CD4-positive, alpha-beta T cell treated with Interferon alpha-2 for 1 hour (primary cell): Measurements from ENCODE around the gene HS3ST3B1.

Source experiments
- DNase-seq, 2 donors: peaks; one replicate each; pipeline ENCODE4 v3.0.0-alpha.2; 2020 to 2022

HS3ST3B1 gene

DNA sequence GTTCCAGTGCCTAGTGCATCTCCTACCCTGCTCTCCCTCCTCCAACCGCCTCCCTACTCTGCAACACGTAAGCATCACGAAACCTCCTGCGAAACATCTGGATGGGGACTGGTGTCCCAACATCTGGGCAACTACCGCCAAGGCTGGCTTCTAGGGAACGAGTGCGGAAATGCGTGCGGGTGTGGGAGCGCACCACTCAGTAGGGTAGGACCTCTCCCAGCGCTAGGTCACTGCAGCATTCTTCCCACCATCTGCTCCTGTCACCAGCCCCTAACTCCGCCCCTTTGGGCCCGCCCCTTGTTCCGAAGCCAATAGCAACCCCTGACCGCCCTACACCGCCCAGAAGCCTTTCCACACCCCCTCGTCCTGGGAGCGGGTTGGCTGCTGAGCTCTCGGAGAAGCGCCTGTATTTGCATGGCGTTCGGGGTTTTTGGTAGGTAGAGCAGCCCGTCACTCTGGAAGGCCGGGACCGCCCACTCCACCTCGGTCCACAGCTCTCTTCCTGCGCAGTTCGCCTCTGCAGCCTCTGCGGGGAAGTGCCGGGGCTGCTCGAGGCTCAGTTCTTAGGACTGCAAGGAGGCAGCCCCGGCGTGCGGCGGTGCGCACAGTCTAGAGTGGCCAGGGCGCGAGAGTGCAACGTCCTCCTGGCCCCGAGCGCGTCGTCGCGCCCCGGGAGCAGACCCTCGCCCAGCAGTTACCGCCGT, at the start of gene HS3ST3B1:
Gene HS3ST3B1, plus strand, starts transcription at position 507 of the 704 bp plus-strand sequence. CDS start 438 bp downstream, outside the sequence.
- peak; percentile 99 for DNase-seq

DNA sequence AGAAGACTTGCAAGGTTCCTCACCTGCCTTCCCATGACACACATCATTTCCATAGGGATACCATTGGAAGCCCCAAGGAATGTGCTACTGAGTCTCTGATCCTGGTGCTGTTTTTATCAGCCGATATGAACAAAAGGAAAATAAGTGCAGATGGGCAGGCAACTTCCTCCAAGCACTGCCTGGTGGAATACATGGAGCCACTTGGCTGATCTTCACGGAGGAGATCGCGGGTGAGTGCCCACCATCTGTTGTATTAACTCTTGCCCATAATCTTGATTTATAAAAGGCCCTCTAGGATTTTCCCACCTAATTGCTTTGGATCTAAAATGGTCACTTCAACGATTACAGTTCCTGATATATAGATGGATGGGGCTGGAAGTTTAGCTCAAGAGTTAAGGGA, 39.5 kb upstream of the HS3ST3B1 start:
- DNase-seq: no peak

DNA sequence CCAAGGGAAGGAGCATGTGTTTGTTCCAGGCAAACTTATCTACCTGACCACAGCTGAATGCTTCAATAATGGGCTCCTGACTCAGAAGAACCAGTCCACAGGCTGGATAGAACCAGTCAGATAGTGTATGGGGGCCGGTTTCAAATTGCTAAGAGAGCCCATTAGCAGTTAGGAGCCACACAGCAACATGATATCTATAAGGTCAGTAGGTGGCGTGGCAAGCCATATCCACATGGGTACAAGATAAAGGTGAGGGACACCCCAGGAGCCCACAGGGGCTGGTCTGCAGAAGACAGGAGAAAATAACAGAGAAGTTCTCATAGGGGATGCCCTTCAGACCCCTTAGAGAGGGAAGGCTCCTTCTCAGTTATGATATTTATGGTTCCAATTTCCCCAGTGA, 32.6 kb upstream of the HS3ST3B1 start:
- DNase-seq: peak in 1 of 2 donors; percentile 29

DNA sequence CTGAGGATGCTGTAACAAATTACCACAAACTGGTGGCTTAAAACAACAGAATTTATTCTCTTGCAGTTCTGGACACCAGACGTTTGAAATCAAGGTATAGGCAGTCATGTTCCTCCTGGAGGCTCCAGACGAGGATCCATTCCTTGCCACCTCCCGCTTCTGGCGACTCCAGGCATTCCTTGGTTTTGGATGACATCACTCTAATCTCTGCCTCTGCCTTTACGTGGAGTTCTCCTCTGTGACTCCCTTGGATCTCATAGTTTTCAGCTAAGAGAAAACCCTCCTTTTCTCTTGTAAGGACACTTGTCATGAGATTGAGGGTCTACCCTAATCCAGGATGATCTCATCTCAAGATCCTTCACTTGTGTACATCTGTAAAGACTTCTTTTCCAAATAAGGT, 31.4 kb upstream of the HS3ST3B1 start:
- no peak for DNase-seq

DNA sequence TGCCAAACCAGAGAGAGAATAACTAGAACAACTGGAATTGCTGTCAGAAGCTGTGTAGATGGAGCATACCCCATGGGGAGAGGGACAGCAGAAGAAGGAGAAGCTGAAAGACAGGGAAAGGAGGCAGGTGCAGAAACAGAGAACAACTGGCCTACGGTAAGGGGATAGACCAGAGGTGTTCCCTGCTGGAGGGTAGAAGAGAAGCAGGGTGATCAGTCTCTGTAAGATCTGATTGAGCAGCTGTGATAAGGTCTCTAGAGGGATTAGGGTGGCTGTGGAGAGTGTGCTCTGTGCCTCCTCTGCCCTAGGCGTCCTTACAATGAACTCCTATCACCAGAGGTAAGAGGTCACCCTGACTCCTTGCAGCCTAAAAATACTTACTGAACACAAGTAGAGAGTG, 30.4 kb upstream of the HS3ST3B1 start:
- DNase-seq: no peak

DNA sequence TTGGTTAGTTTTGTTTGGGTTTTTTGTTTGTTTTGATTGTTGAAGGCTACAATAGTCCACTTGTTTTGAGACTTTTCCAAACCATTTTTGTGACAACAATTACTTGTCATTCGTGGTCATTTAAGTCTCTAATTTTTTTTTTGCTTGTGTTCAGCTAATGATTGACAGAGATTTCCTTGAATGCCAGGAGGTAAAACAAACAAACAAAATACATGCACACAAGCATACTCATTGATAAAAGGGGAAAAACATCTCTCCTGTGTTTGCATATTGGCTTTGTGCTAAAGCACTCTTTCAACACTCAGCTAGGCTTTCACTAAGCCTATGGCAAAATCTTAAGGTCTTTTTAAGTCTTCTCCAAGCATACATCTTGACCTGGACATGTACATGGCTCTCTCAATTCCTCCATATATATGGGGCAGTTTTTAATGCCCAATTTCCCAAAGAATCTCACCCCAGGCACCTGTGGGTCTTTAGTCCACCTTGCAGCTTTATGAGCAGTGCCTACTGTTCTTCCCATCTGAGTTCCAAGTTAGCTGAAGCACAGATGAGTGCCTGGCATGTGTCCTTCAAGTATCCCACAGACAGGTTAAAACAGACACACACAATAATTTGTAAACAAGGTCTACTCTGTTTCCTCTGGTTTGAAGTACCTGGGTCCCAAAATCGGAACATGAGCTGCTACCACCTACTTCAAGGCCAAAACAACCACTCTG, 24.2 kb upstream of the HS3ST3B1 start:
- no peak for DNase-seq

DNA sequence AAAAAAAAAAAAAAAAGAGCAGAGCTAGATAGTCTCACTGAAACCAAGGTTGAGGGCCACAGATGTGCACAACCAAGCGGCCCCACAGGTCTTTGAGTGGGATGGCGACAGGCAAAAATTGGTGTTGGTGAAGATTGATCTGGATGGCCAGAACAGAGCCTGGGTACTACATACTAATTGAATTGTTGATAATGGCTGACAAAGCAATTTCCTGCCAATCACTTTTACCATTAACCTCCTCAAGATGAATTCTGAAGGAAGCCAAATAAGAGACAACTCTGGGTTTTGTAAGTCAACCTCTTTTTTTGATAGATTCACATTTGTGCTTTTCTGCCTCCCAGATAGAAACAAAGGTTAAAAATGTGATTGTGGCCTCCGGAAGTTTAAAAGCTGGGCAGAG, 19.4 kb upstream of the HS3ST3B1 start:
- no peak for DNase-seq

DNA sequence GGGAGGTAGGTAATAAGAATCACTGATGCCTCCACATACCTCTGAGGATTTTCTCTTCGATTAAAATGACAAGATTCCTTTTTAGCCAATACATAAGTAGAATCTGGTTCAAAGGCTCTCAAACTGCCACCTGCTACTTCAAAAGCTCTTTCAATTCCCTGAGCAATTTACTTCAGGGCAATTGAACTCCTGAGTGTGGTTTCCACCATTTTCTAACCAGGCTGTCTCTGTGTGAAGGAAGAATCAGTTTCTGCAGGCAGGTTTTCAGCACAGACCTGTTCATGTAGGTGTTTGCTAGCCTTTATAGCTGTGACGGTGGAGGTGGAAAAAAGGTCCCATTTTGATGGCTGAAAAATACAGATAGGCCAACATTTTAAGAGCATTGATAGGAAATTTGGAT, 18.2 kb upstream of the HS3ST3B1 start:
- no peak for DNase-seq

DNA sequence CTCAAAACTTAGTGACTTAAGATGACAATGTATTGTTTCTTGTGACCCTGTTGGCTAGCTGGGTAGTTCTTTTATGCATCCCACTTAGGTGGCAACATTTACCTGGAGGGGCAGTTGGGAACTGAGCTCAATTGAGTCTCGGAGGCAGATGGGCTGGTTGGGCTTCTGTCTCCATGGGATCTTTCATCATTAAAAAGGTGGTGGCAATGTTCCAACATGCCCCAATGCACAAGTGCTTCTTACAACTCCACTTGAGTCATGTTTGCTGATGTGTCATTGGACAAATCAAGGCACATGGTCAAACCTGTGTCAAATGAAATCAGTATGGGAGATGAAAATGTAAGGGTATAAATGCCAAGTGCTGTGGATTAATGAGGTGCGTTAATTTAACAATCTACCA, 11.7 kb upstream of the HS3ST3B1 start:
- DNase-seq: no peak

DNA sequence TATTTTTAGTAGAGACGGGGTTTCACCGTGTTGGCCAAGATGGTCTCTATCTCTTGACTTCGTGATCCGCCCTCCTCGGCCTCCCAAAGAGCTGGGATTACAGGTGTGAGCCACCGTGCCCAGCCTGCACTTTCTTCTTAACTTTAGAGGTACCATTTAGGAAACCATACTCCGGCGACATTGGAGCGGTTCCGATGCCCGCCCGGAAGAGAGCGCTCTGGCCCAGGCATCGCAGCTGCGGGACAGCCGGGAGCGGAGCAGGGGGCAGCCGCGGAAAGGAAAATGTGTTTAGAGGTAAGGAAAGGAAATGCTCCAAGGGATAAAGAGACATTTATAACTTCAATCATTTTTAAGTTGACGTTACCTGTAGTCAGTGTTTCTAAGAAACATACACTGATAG, 6.0 kb upstream of the HS3ST3B1 start:
- no peak for DNase-seq

DNA sequence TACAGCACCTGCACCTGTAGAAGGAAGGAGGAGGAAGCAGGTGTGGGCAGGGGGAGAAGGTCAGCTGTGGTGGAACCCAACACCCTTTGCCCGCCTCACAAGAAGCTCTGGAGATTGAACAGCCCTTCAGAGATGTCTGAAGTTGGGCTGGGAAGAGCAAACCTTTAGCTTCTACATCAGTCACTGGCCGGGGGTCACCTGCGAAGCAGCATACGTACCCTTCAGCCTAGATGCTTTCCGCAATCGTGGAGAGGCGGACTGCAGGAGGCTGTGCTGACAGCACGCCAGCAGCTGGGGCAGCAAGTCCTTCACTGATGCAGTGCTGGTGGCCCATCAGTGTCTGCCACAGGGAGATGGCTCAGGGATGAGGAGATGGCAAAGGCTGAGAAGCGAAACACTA, 5.2 kb upstream of the HS3ST3B1 start:
- no peak for DNase-seq

DNA sequence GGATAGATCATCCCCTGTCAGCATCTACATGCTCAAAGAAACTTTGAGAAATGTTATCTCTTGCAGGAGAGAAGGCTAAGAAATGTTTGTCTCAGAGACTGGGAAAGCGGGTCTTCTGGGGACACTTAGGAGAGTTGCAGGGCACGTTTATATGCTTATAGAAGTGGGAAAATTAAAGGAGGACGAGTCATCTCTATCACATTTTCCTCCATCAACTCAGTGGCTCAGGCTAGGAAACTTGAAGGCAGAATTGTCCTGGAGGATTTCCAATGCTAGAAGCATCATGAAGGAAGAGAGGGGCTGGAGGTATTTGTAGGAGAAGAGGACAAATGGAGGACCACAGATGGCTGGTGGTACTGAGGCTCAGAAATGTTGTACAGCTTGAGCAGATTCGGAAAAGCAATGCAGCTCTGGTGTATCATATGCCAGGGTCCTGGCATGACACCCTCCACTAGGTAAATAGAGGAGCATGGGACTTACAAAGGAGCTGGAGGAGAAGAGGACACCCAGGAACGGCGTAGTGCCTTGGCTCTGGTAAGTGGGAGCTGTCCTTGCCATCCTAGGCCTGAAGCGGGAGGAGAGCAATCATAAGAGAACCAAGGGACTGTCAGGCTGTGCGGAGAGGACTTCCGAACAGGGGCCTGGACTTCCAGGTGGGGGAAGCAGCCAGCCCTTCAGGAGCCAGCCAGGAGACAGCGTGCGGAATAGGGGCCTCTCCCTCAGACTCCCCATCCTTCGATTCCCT, 4.5 kb upstream of the HS3ST3B1 start:
- no peak for DNase-seq

DNA sequence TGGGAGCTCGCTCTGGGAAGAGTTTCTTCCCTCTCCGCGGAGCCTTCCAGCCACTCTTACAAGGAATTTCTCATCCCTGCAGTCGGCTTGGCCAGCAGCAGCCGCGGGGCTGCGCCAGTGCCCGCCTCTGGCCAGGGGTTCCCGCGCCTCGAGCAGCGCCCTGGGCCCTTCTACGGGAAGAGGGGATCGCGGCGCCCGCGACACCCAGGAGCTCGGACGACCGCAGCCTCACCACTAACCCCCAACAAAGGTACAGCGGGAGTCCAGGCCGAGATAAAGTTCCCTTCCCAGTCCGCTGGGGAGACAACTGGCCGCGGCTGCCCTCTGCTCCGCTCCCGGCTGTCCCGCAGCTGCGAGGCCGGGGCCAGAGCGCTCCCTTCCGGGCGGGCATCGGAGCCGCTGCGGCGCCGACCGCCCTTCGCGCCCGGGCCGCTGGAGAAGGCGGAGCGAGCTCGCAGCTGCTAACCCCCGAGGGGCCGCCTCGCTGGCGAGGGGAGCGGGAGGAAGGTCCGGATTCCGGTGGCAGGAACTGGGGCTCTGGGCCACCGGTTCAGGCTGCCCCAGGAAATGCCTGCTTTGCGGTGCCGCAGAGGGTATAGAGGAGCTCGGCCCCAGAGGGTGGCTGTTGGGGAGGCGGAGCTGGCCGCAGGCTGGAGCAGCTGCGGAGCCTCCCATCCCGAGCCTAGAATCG, 3.6 kb upstream of the HS3ST3B1 start:
- peak in 1 of 2 donors; percentile 46 for DNase-seq

DNA sequence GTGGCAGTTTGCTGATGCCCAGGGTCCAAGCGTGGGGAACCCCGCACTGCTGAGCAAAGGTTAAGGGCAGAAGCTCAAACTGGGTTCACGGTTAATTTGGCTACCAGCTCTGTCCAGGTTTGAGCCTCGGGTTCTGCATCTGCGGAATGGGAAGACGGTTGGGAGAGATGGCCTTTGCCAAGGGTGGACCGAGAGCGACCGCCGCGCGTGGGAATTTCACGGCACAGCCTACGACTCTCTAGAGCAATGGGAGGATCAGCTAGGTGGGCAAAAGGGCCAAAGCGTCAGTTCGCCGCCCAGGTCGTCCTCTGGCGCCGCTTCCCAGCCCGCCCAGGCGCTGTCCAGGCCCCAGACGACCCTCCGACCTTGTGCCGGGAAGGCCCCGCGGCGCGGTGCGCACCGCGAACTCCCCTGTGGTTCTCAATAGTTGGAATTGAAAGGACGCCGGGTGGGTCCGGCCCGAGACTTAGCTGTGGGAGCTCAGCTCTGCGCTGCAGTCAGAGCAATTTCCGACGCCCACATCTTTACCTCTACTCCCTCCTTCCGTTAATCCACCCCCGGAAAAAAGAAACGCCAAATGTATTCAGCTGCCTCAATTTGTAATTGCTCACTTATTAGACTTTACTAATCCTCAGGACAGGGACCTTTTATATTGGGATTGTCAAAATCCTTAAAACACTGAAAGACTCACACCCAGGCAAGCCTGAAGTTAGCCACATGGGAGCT, 2.5 kb upstream of the HS3ST3B1 start:
- no peak for DNase-seq

DNA sequence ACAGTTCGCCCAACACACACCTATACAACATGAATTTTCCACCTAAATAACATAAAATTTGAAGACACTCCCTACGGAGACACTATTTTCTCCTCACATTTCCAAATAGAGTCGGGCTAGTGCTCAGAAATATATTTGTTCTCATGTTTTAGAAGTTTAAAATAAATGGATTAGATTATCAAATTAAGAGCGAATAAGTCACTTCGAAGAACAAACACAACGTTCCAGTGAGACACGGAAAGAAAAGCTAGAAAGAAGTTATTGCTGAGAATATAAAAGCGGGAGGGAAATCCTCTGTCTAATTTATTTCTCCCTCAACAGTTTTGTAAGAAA, 2.0 kb upstream of the HS3ST3B1 start:
- DNase-seq: no peak

DNA sequence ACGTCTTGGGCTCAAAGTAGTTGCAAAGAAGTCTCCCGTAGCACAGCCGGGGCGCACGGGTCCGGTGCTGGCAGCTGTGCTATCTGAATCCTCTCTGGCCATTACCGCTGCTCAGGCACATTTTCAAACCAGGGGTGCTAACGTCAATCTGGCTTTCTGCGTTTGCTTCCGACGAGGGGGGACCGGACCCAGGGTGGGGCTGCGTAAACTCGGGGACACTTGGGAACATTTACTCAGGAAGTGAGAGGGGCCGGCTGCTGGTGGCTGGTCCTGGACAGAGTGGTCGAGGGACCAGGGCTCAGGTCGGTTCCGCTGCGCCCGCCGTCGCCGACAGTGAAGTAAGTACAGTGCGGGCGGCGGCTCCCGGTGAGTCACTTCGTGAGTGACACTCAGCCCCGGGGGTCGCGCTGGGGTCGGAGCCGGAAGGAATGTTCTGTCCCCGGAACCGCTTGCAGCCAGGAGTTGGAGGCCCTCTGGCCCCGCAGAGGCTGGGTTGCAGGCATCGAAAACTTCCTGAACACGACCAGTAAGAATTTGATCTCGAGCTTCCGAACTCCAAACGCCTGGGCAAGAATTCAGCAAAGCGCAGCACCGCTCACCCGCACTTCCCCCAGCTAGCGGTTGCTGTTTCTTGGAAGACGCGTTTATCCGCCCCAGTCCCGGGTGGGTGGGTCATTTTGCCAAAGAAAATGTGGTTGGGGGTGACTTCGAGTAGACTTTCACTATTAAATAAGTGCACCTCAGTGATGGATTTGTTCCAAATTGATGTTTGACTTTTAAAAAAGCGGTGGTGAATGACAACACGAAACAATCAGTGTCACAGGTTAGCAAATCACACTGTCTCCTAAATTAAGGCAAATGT, 1.4 kb upstream of the HS3ST3B1 start:
- peak; percentile 6 to 32 for DNase-seq

DNA sequence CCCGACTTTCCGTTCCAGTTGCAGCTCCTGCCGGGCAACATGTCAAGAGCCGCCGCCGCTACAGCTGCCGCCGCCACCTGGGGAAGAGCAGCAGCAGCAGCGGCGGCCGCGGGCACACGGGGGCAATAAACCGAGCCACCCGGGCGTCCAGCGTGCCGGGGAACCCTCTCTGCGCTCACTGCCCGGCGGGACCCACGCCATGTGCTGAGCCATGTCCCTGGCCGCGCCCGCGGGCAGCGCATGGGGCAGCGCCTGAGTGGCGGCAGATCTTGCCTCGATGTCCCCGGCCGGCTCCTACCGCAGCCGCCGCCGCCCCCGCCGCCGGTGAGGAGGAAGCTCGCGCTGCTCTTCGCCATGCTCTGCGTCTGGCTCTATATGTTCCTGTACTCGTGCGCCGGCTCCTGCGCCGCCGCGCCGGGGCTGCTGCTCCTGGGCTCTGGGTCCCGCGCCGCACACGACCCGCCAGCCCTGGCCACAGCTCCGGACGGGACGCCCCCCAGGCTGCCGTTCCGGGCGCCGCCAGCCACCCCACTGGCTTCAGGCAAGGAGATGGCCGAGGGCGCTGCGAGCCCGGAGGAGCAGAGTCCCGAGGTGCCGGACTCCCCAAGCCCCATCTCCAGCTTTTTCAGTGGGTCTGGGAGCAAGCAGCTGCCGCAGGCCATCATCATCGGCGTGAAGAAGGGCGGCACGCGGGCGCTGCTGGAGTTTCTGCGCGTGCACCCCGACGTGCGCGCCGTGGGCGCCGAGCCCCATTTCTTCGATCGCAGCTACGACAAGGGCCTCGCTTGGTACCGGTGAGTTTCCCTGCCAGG, 604 bp downstream of the HS3ST3B1 start:
- peak; percentile 9 to 37 for DNase-seq

DNA sequence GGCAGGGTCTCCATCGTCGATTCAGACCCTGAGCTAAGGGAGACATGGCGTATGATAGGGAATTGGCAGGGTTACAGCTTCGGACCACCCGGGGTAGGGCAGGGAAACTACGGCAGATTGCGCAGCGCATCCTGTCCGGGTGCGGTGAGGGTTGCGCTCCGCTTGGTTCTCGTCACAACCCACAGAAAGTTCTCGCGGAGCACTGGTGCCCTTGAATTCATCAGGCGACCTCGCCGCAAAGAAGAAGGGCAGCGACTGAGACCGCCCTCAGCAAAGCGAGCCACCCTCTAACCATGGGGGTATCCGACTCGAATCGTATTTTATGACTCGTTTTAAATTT, 1.2 kb downstream of the HS3ST3B1 start:
- peak; percentile 55 to 66 for DNase-seq

DNA sequence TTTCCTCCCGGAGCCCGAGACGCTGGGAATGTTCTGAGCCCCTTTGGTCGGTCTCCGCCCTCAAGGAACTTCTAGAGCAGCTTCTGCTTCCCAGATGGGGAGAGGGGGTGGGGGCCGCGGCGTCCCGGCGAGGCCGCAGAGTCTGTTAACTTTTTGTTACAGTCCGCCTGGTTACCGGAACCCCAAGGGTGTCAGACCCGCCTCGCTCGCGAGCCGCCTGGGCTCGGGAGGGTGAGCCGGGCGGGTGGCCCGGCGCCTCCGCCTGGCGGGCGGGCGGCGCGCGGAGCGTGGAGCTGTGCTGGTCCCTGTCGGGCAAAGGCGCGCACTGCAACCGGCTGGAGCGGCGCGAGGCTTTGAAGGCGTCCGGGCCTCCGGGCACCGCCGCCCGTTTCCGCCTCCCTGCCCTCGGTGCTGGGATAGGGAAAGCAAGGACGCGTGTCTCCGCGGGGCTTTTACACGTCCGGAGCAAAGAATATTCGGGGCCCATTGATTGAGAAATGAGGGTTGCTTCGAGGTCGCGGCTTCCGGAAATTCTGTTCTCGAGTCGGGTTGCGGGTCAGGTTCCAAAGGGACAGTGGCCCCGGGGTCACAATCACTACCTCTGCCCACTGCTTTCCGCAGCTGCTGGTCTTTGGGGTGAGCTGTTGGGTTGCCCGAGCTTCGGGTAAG, 1.7 kb downstream of the HS3ST3B1 start:
- DNase-seq: peak; percentile 82 to 88
